Ectodermal cell (in vitro differentiated cells): ENCODE measurements around the gene NGEF.
A peak's percentile ranks its signal among the peaks of the same experiment; 100 is the strongest.

Experiments
- H3K27ac ChIP-seq: 2 replicates; pipeline ENCODE4 v1.7.0; 2013; ENCODE audit warnings: mild to moderate bottlenecking, low read depth, low read length; ENCODE audit not compliant: insufficient read depth, poor library complexity, severe bottlenecking
- H3K27me3 ChIP-seq: 2 replicates; pipeline ENCODE4 v1.7.0; 2013; ENCODE audit warnings: mild to moderate bottlenecking, low read length; ENCODE audit not compliant: insufficient read depth, control insufficient read depth, poor library complexity, severe bottlenecking
- H3K36me3 ChIP-seq: one replicate; pipeline ENCODE4 v1.7.0; 2013; ENCODE audit warnings: low read length; ENCODE audit not compliant: control insufficient read depth, insufficient read depth
- H3K4me1 ChIP-seq: one replicate; pipeline ENCODE4 v1.7.0; 2013; ENCODE audit warnings: low read length; ENCODE audit not compliant: control insufficient read depth, insufficient read depth
- H3K4me3 ChIP-seq: 2 replicates; pipeline ENCODE4 v1.7.0; 2013; ENCODE audit warnings: low read depth, low read length, control low read depth; ENCODE audit not compliant: insufficient read depth
- H3K9me3 ChIP-seq: 2 replicates; pipeline ENCODE4 v1.7.0; 2013; ENCODE audit warnings: mild to moderate bottlenecking, low read length, moderate library complexity; ENCODE audit not compliant: control insufficient read depth
- WGBS, 2 experiments: methylation state at CpG; one replicate each; pipeline ENCODE4 v1.1.7; 2013; ENCODE audit warnings: missing lambda C conversion rate in 2 of 2; 5-methylcytosine and 5-hydroxymethylcytosine counted together

NGEF gene

GRCh38 chr2:232878855-232879617, 134.0 kb downstream of the NGEF start:
- peaks cover 46% of the 10 kb centered on the region for H3K27me3 ChIP-seq
- no peak overlapping the region for H3K4me3 ChIP-seq
- 92 to 95% methylated on average over 20 of the region's 20 CpGs for WGBS, 2 experiments
- no peak overlapping the region for H3K27ac ChIP-seq
- H3K4me1 ChIP-seq, result no peaks in the 10 kb centered on the region
- no peaks in the 10 kb centered on the region for H3K36me3 ChIP-seq
- no peaks in the 10 kb centered on the region for H3K9me3 ChIP-seq

- no peak overlapping the region for H3K4me3 ChIP-seq
- no peaks in the 10 kb centered on the region for H3K36me3 ChIP-seq
- no peak overlapping the region for H3K27ac ChIP-seq
- no peaks in the 10 kb centered on the region for H3K4me1 ChIP-seq
- peaks cover 46% of the 10 kb centered on the region for H3K27me3 ChIP-seq
- WGBS, 2 experiments, result 92 to 94% methylated on average over 13 of the region's 13 CpGs
- no peaks in the 10 kb centered on the region for H3K9me3 ChIP-seq
These were observed 135.0 kb downstream of the NGEF start for GRCh38 chr2:232877940-232878511.

GRCh38 chr2:232876978-232877441, 136.0 kb downstream of the NGEF start:
- no peaks in the 10 kb centered on the region for H3K9me3 ChIP-seq
- 25 to 26% methylated on average over 21 of the region's 21 CpGs for WGBS, 2 experiments
- peak overlapping the region; percentile 43 for H3K4me3 ChIP-seq
- H3K36me3 ChIP-seq, result no peaks in the 10 kb centered on the region
- no peak overlapping the region for H3K27ac ChIP-seq
- H3K27me3 ChIP-seq, result peaks cover 46% of the 10 kb centered on the region
- H3K4me1 ChIP-seq, result no peaks in the 10 kb centered on the region

GRCh38 chr2:232876161-232876977, 136.7 kb downstream of the NGEF start:
- peak overlapping the region; percentile 43 for H3K4me3 ChIP-seq
- no peaks in the 10 kb centered on the region for H3K9me3 ChIP-seq
- peaks cover 46% of the 10 kb centered on the region for H3K27me3 ChIP-seq
- H3K4me1 ChIP-seq, result no peaks in the 10 kb centered on the region
- WGBS, 2 experiments, result 1% methylated on average over 119 of the region's 119 CpGs
- H3K36me3 ChIP-seq, result no peaks in the 10 kb centered on the region
- H3K27ac ChIP-seq, result no peak overlapping the region

GRCh38 chr2:232875256-232876121, 137.6 kb downstream of the NGEF start:
- Histone ChIP-seq H3K4me1 (peaks cover 4% of the 10 kb centered on the region), H3K27me3 (peaks cover 46% of the 10 kb centered on the region), H3K4me3 (no peak overlapping the region), H3K9me3 (no peaks in the 10 kb centered on the region), H3K27ac (no peak overlapping the region), H3K36me3 (no peaks in the 10 kb centered on the region)
- WGBS, 2 experiments, result 29 to 35% methylated on average over 30 to 35 of the region's 37 CpGs

- Histone ChIP-seq H3K4me1 (peaks cover 4% of the 10 kb centered on the region), H3K9me3 (no peaks in the 10 kb centered on the region), H3K27ac (no peak overlapping the region), H3K36me3 (no peaks in the 10 kb centered on the region), H3K27me3 (peaks cover 46% of the 10 kb centered on the region), H3K4me3 (no peak overlapping the region)
- 90 to 91% methylated on average over 16 of the region's 16 CpGs for WGBS, 2 experiments
These were observed 138.3 kb downstream of the NGEF start for GRCh38 chr2:232874677-232875223.

GRCh38 chr2:232873909-232874641, 139.0 kb downstream of the NGEF start:
- 90 to 92% methylated on average over 6 of the region's 6 CpGs for WGBS, 2 experiments
- peaks cover 4% of the 10 kb centered on the region for H3K4me1 ChIP-seq
- no peak overlapping the region for H3K4me3 ChIP-seq
- no peaks in the 10 kb centered on the region for H3K36me3 ChIP-seq
- H3K27ac ChIP-seq, result no peak overlapping the region
- peaks cover 45% of the 10 kb centered on the region for H3K27me3 ChIP-seq
- no peaks in the 10 kb centered on the region for H3K9me3 ChIP-seq

GRCh38 chr2:232873292-232873908, 139.7 kb downstream of the NGEF start:
- peaks cover 4% of the 10 kb centered on the region for H3K4me1 ChIP-seq
- no peak overlapping the region for H3K4me3 ChIP-seq
- H3K27me3 ChIP-seq, result peaks cover 41% of the 10 kb centered on the region
- no peaks in the 10 kb centered on the region for H3K9me3 ChIP-seq
- H3K27ac ChIP-seq, result no peak overlapping the region
- WGBS, 2 experiments, result 94% methylated on average over 14 of the region's 14 CpGs
- H3K36me3 ChIP-seq, result no peaks in the 10 kb centered on the region

GRCh38 chr2:232872826-232873225, 140.2 kb downstream of the NGEF start:
- Histone ChIP-seq H3K4me3 (no peak overlapping the region), H3K9me3 (no peaks in the 10 kb centered on the region), H3K27ac (no peak overlapping the region), H3K36me3 (no peaks in the 10 kb centered on the region), H3K4me1 (peaks cover 4% of the 10 kb centered on the region), H3K27me3 (peaks cover 35% of the 10 kb centered on the region)
- 94 to 95% methylated on average over 9 of the region's 9 CpGs for WGBS, 2 experiments
